CD4-positive, alpha-beta memory T cell (primary cell): ENCODE data around the gene KDM4D. TPM values are rescaled to one million over a fixed set of nuclear protein-coding genes. Genes with fewer than 3 reads are reported as not detected.

ENCODE experiments used
- CTCF ChIA-PET: fragments of 350-600 bp; sonication (Branson Sonifier 250); formaldehyde crosslinking; loops from one replicate; lab custom pipeline; 2021; ENCODE audit warnings: inconsistent platforms; ENCODE audit not compliant: partially characterized antibody; lab: Charles Lee
- POLR2A ChIA-PET: fragments of 350-600 bp; sonication (Branson Sonifier 250); formaldehyde crosslinking; loops from one replicate; lab custom pipeline; 2021; ENCODE audit not compliant: partially characterized antibody; lab: Charles Lee
- DNase-seq, 5 donors: peaks; one replicate each; pipeline versions ENCODE4 v3.0.0 to v3.0.0-alpha.2; 2020 to 2022; ENCODE audit warnings: mixed read lengths in 1 of 5
- H3K27ac ChIP-seq: one replicate; pipeline ENCODE4 v1.7.0; 2013; ENCODE audit warnings: low read depth, low read length
- H3K27me3 ChIP-seq: 2 replicates; pipeline ENCODE4 v1.7.0; 2013; ENCODE audit warnings: mild to moderate bottlenecking, low read length, moderate library complexity; ENCODE audit not compliant: insufficient read depth
- H3K36me3 ChIP-seq: 2 replicates; pipeline ENCODE4 v1.7.0; 2013; ENCODE audit warnings: mild to moderate bottlenecking, low read length, moderate library complexity; ENCODE audit not compliant: insufficient read depth
- H3K4me1 ChIP-seq: 2 replicates; pipeline ENCODE4 v1.7.0; 2013; ENCODE audit warnings: mild to moderate bottlenecking, low read length, moderate library complexity; ENCODE audit not compliant: insufficient read depth
- H3K4me3 ChIP-seq, 2 donors: one replicate each; pipeline ENCODE4 v1.7.0; 2013; ENCODE audit warnings: low read length in 2 of 2, mild to moderate bottlenecking in 1 of 2
- H3K9me3 ChIP-seq, 2 donors: one replicate each; pipeline ENCODE4 v1.7.0; 2013; ENCODE audit warnings: low read length in 2 of 2, control low read depth in 1 of 2; ENCODE audit not compliant: control insufficient read depth in 1 of 2
- H3K27ac Mint-ChIP-seq, 7 donors: one replicate each; pipeline ENCODE4 v1.8.0; 2020 to 2021; ENCODE audit warnings: mixed read lengths in 7 of 7, mild to moderate bottlenecking in 6 of 7, inconsistent platforms in 3 of 7, moderate library complexity in 3 of 7
- H3K27me3 Mint-ChIP-seq, 2 donors: one replicate each; pipeline ENCODE4 v1.8.0; 2020 to 2021; ENCODE audit warnings: mixed read lengths in 2 of 2
- H3K36me3 Mint-ChIP-seq, 2 donors: one replicate each; pipeline ENCODE4 v1.8.0; 2020 to 2021; ENCODE audit warnings: mixed read lengths in 2 of 2, inconsistent platforms in 1 of 2, mild to moderate bottlenecking in 1 of 2
- H3K4me1 Mint-ChIP-seq, 4 donors: one replicate each; pipeline ENCODE4 v1.8.0; 2020 to 2021; ENCODE audit warnings: mixed read lengths in 4 of 4, mild to moderate bottlenecking in 1 of 4
- H3K4me3 Mint-ChIP-seq, 8 donors: one replicate each; pipeline ENCODE4 v1.8.0; 2020 to 2021; ENCODE audit warnings: mixed read lengths in 8 of 8, mild to moderate bottlenecking in 7 of 8, moderate library complexity in 6 of 8, inconsistent platforms in 3 of 8
- H3K9me3 Mint-ChIP-seq, 8 donors: one replicate each; pipeline ENCODE4 v1.8.0; 2020 to 2021; ENCODE audit warnings: mixed read lengths in 8 of 8, mild to moderate bottlenecking in 5 of 8, inconsistent platforms in 3 of 8, moderate library complexity in 1 of 8
- intact Hi-C: fragments of 100-400 bp; cut with micrococcal nuclease; formaldehyde crosslinking; loops from one replicate; pipeline ENCODE4 v1.15.1; 2023
- polyA plus RNA-seq, 2 donors: library from polyadenylated mRNA; unstranded; fragments of 300-500 nt; fragmentation: Illumina TruSeq; gene quantifications; one replicate each; pipeline ENCODE4 v1.2.3, GENCODE V29; 2021
- total RNA-seq, 2 experiments: library from RNA; stranded (reverse); gene quantifications; one replicate each; pipeline ENCODE4 v1.2.3, GENCODE V29; 2021

Gene KDM4D
- total and polyA plus RNA-seq, 4 experiments from 2014 or later = 0.21 to 0.39 (median 0.35) TPM

DNA sequence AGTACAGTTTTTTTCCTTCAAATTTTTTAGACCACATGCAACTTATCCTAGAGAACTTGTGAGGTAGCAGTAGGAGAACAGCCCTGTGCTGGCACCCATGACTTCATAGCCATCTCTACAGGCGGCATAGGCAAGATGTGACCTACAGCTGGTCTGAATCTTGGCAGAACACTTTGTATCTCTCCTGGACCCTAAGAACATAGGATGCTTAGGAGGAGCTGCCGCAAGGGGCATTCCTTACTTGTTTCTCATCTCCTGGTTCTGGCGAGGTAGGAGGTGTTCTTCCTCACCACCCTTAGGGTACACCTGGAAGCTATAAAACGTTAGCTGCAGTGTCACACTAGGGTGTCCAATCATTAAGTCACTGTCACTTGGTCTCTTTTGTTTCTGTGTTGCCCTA lies 16.5 kb upstream of the KDM4D start:
- intact Hi-C loops = no loop called here
- Histone ChIP-seq H3K4me1 (no peaks in the 10 kb centered on the region), H3K36me3 (peaks cover 6% of the 10 kb centered on the region), H3K27me3 (no peaks in the 10 kb centered on the region), H3K27ac (no peak overlapping the region), H3K4me3 (no peak overlapping the region), H3K9me3 (no peaks in the 10 kb centered on the region)
- ChIA-PET POLR2A (no interaction called here), CTCF (interaction anchor here (1.8 kb wide), 1 partner anchor 32 kb away, joined by 3 read pairs; no protein-coding TSS in a partner anchor)
- Mint-ChIP-seq H3K36me3 (peaks cover 13 to 24% of the 10 kb centered on the region in 2 donors), H3K27me3 (no peaks in the 10 kb centered on the region), H3K4me1 (peaks cover 0 to 4% (median 4%) of the 10 kb centered on the region in 4 donors), H3K4me3 (no peak overlapping the region), H3K27ac (no peak overlapping the region), H3K9me3 (no peaks in the 10 kb centered on the region)
- DNase-seq = no peak

DNA sequence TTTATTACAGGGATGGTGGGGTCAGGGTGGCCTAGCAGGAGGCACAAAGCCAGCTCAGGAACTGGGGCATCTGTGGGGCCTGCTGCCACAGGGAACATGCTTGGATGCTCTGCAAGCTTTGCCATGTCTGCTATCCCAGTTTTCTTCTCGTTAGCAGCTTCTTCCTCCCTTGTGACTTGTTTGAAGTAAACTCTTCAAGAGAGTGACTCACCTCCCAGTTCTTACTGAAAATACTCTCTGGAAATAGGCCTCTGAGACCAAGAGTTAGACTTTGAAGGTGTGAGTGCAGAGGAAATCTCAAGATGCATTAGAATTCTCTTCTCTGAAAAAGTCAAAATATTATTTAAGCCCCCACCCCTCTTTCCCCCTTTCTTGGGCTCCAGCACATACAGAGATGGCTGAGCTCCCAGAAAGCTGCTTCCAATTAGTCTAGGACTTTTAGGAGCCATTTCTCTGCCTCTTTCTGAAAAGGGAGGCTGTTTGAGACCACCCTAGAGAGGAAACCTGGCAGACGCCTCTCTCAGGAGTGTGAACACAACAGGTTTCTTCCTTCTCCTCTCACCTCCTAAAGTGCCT lies 15.3 kb upstream of the KDM4D start:
- Histone ChIP-seq H3K4me3 (no peak overlapping the region), H3K4me1 (no peaks in the 10 kb centered on the region), H3K27me3 (no peaks in the 10 kb centered on the region), H3K9me3 (no peaks in the 10 kb centered on the region), H3K27ac (no peak overlapping the region), H3K36me3 (peaks cover 18% of the 10 kb centered on the region)
- Mint-ChIP-seq H3K4me3 (no peak overlapping the region), H3K4me1 (peaks cover 0 to 4% (median 4%) of the 10 kb centered on the region in 4 donors), H3K27me3 (no peaks in the 10 kb centered on the region), H3K36me3 (peaks cover 21 to 33% of the 10 kb centered on the region in 2 donors), H3K27ac (peak overlapping the region in 1 of 7 donors; percentile 35), H3K9me3 (no peaks in the 10 kb centered on the region)
- CTCF ChIA-PET = no interaction called here
- DNase-seq = no peak
- POLR2A ChIA-PET = no interaction called here
- intact Hi-C loops = no loop called here

DNA sequence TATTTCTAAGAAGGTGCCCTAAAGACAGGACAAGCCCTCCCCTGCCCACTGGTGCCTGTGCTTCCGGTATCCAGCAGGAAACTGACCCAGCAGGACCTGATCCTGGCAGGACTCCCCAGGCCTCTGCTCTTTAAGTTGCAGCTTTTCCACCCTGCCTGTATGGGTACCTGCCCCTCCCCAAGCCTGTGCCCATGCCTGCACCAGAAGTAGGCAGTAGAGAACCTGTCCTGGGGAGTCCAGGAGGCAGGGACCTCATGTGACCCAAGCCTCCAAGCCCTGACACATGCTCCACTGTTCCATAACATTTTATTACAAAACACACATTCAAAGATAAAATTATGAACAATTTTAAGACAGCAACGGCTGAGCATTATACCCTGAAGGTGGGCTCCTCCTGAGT lies 14.3 kb upstream of the KDM4D start:
- no peaks in the 10 kb centered on the region for H3K27me3 Mint-ChIP-seq
- peaks cover 0 to 4% (median 4%) of the 10 kb centered on the region in 4 donors for H3K4me1 Mint-ChIP-seq
- CTCF ChIA-PET = no interaction called here
- H3K9me3 ChIP-seq = no peaks in the 10 kb centered on the region
- peaks cover 29 to 41% of the 10 kb centered on the region in 2 donors for H3K36me3 Mint-ChIP-seq
- H3K36me3 ChIP-seq = peaks cover 26% of the 10 kb centered on the region
- H3K4me1 ChIP-seq = no peaks in the 10 kb centered on the region
- H3K27ac Mint-ChIP-seq = peak overlapping the region in 1 of 7 donors; percentile 63
- POLR2A ChIA-PET = no interaction called here
- no peaks in the 10 kb centered on the region for H3K27me3 ChIP-seq
- intact Hi-C loops = no loop called here
- DNase-seq = no peak
- H3K27ac ChIP-seq = no peak overlapping the region
- H3K4me3 ChIP-seq = no peak overlapping the region
- H3K9me3 Mint-ChIP-seq = no peaks in the 10 kb centered on the region
- no peak overlapping the region for H3K4me3 Mint-ChIP-seq

DNA sequence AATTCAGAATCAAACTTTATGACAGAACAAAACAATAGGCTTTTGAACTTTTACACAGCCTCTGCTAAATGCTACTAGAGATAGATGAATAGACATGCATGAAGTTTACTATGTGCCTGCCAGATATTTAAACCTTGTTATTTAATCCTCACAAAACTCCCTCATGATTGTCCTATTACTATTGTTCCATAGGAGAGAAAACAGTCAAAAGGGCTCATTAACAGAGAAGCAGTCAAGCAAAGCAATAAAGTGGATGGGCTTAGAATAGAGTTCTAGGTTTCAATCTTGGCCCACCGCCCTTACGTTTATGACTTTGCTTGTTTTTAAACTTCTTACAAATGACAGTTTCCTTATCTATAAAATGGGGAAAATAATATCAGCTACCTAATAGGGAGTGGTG lies 13.0 kb upstream of the KDM4D start:
- Histone ChIP-seq H3K9me3 (no peaks in the 10 kb centered on the region), H3K4me3 (no peak overlapping the region), H3K4me1 (no peaks in the 10 kb centered on the region), H3K27me3 (no peaks in the 10 kb centered on the region), H3K36me3 (peaks cover 38% of the 10 kb centered on the region), H3K27ac (no peak overlapping the region)
- Mint-ChIP-seq H3K27me3 (no peaks in the 10 kb centered on the region), H3K36me3 (peaks cover 42 to 54% of the 10 kb centered on the region in 2 donors), H3K9me3 (no peaks in the 10 kb centered on the region), H3K4me1 (peaks cover 2 to 4% (median 3%) of the 10 kb centered on the region in 4 donors), H3K27ac (no peak overlapping the region), H3K4me3 (no peak overlapping the region)
- ChIA-PET CTCF (interaction anchor here (0.9 kb wide), 1 partner anchor 9 kb away, joined by 4 read pairs; no protein-coding TSS in a partner anchor), POLR2A (interaction anchor here (1.9 kb wide), 1 partner anchor 12 kb away, joined by 9 read pairs; the partner anchor contains the start of genes CWC15 and KDM4D)
- intact Hi-C loops = no loop called here
- DNase-seq = no peak

DNA sequence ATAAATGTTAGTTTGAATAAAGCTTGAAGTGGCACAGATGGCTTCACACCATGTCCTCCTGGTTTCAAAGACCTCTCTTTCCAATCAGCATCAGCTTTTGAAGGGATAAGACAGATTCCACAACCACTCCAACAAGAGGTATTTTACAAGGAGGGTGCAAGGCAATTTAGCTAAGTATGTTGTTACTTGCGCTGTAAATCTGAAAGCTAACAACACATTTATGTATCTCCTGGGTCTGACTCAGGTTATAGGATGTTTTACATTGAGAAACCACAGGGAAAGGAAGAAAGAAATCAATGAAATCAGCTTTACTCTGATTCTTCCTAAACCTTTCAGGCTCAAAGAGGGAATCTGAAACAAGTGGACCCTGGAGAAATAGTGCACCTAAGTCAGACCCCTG lies 12.3 kb upstream of the KDM4D start:
- Histone ChIP-seq H3K27ac (no peak overlapping the region), H3K36me3 (peaks cover 46% of the 10 kb centered on the region), H3K4me3 (no peak overlapping the region), H3K9me3 (no peaks in the 10 kb centered on the region), H3K27me3 (no peaks in the 10 kb centered on the region), H3K4me1 (no peaks in the 10 kb centered on the region)
- Mint-ChIP-seq H3K27ac (no peak overlapping the region), H3K4me3 (no peak overlapping the region), H3K4me1 (peaks cover 4 to 5% (median 5%) of the 10 kb centered on the region in 4 donors), H3K36me3 (peaks cover 50 to 62% of the 10 kb centered on the region in 2 donors), H3K9me3 (no peaks in the 10 kb centered on the region), H3K27me3 (no peaks in the 10 kb centered on the region)
- intact Hi-C loops = no loop called here
- no peak for DNase-seq
- POLR2A ChIA-PET = interaction anchor here (1.9 kb wide), 1 partner anchor 12 kb away, joined by 9 read pairs; the partner anchor contains the start of genes CWC15 and KDM4D
- CTCF ChIA-PET = no interaction called here

DNA sequence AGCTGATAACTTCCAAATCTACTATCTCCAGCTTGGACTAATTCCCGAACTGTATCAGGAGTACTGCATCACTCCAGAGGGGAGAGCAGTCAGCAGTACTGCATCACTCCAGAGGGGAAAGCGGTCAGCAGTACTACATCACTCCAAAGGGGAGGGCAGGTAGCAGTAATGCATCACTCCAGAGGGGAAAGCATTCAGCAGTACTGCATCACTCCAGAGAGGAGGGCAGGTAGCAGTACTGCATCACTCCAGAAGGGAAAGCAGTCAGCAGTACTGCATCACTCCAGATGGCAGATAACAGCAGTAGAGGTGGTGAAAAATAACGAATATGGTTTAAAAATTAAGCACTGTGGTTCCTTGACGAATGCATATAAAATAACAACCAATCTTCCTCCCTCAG lies 8.6 kb upstream of the KDM4D start:
- ChIA-PET CTCF (no interaction called here), POLR2A (interaction anchor here (1.5 kb wide), 1 partner anchor 125 kb away, joined by 3 read pairs; the partner anchor contains the start of gene ENDOD1)
- Mint-ChIP-seq H3K4me1 (peaks cover 5 to 16% (median 10%) of the 10 kb centered on the region in 4 donors), H3K36me3 (peaks cover 73 to 83% of the 10 kb centered on the region in 2 donors), H3K27me3 (no peaks in the 10 kb centered on the region), H3K9me3 (no peaks in the 10 kb centered on the region), H3K27ac (peak overlapping the region in 2 of 7 donors; percentile 8 to 9), H3K4me3 (no peak overlapping the region)
- Histone ChIP-seq H3K27me3 (no peaks in the 10 kb centered on the region), H3K4me3 (no peak overlapping the region), H3K4me1 (no peaks in the 10 kb centered on the region), H3K9me3 (no peaks in the 10 kb centered on the region), H3K27ac (no peak overlapping the region), H3K36me3 (peaks cover 75% of the 10 kb centered on the region)
- intact Hi-C loops = no loop called here
- DNase-seq = no peak

DNA sequence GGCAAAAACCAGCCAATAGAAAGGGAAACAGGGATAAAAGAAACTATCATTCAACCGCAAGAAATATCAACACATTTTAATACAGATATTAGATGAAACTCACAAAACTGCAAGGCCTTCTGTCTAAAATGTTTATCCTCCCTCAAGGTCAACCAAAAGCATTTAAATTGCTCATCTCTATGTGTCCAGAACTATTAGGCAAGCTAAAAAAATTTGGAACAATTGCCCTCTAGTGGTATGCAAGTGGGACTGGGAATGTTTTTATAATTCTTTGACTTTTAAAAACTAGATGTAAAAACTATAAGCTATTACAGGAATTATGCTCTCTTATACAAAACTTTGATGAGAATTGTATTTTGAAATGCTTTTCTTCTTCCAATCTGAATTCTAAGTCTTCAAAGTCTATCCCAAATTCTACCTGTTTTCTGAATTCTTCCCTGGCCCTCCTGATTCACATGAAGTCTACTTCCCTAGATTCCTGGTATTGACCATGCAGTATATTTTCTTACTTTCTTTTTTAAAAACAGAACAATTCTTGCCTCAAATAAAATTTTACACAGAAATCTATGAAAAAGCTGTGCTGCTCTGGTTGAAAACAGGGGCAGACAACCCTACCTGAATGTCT lies 5.1 kb upstream of the KDM4D start:
- H3K27me3 Mint-ChIP-seq = no peaks in the 10 kb centered on the region
- Histone ChIP-seq H3K27me3 (no peaks in the 10 kb centered on the region), H3K36me3 (peaks cover 71% of the 10 kb centered on the region), H3K27ac (no peak overlapping the region), H3K9me3 (no peaks in the 10 kb centered on the region), H3K4me1 (peaks cover 12% of the 10 kb centered on the region), H3K4me3 (no peak overlapping the region)
- DNase-seq = no peak
- H3K4me1 Mint-ChIP-seq = peaks cover 17 to 30% (median 27%) of the 10 kb centered on the region in 4 donors
- H3K9me3 Mint-ChIP-seq = no peaks in the 10 kb centered on the region
- peak overlapping the region in 1 of 7 donors; percentile 19 for H3K27ac Mint-ChIP-seq
- POLR2A ChIA-PET = no interaction called here
- CTCF ChIA-PET = interaction anchor here (0.9 to 1.9 kb wide), 5 partner anchors 8 to 737 kb away, joined by 3 to 5 read pairs (median 4); partner anchors contain the start of gene SRSF8
- no peak overlapping the region for H3K4me3 Mint-ChIP-seq
- intact Hi-C loops = no loop called here
- peaks cover 72 to 77% of the 10 kb centered on the region in 2 donors for H3K36me3 Mint-ChIP-seq
